K562 (cell line): Measurements from ENCODE around the gene GAD1. TPM values are rescaled to one million over a fixed set of nuclear protein-coding genes. Genes with fewer than 3 reads are reported as not detected.

Source experiments
- ATAC-seq: fragments of 200-7000 bp; cut with Tn5 transposase; 3 replicates; pipeline ENCODE4 v1.9.1; 2020; ENCODE audit warnings: moderate library complexity
- BruUV-seq: library from RNA; stranded (reverse); fragments of 400-500 nt; replicated peaks from 2 replicates; lab custom pipeline; 2021; lab: Mats Ljungman, UMichigan
- CTCF ChIA-PET: fragments of 300-600 bp; formaldehyde crosslinking; extraction: SDS; loops from one replicate; lab custom pipeline; 2021; ENCODE audit warnings: low intra/inter-chr PET ratio; lab: Yijun Ruan, JAX
- POLR2A ChIA-PET: fragments of 300-600, 350-650 bp; sonication (Branson Sonifier 250); formaldehyde crosslinking; extraction: SDS; loops from one replicate; lab custom pipeline; 2021; ENCODE audit warnings: antibody characterized with exemption, inconsistent platforms; lab: Yijun Ruan, JAX
- DNase-seq, 4 experiments: peaks; one replicate each; pipeline versions ENCODE4 v3.0.0 to v3.0.0-alpha.2; 2011 to 2018; ENCODE audit warnings: low spot score in 3 of 4, mixed read lengths in 3 of 4; ENCODE audit errors: extremely low read depth in 1 of 4
- FAIRE-seq: peaks from 2 replicates; lab custom pipeline; 2011; peaks lifted over from hg19 to GRCh38; lab: Jason Lieb, UNC
- H2AFZ ChIP-seq: 2 replicates; pipeline ENCODE4 v1.6.0; 2011; ENCODE audit warnings: low read depth, low read length, control low read depth, inconsistent platforms
- H3K27ac ChIP-seq: fragments of 200-600 bp; 3 replicates; pipeline ENCODE4 v1.8.0; 2011; ENCODE audit warnings: low read depth, mild to moderate bottlenecking, control low read depth, inconsistent platforms, low read length, moderate library complexity, mixed read lengths; ENCODE audit errors: extremely low read depth
- H3K27me3 ChIP-seq, 2 experiments: fragments of 300-600 bp in 1 of 2; 2 replicates in 1 of 2; 3 replicates in 1 of 2; pipeline versions ENCODE4 v1.6.0 to v1.8.0; 2011; ENCODE audit warnings: inconsistent platforms in 2 of 2, low read length in 2 of 2, mild to moderate bottlenecking in 1 of 2, mixed read lengths in 1 of 2, moderate library complexity in 1 of 2; ENCODE audit not compliant: control insufficient read depth in 2 of 2, insufficient read depth in 2 of 2
- H3K36me3 ChIP-seq: fragments of 300-600 bp; 3 replicates; pipeline ENCODE4 v1.8.0; 2011; ENCODE audit warnings: mild to moderate bottlenecking, low read length, inconsistent platforms; ENCODE audit not compliant: control insufficient read depth, insufficient read depth
- H3K4me1 ChIP-seq, 2 experiments: fragments of 200-600 bp in 1 of 2; replicated peaks in 1 of 2; 2 replicates in 1 of 2; 3 replicates in 1 of 2; pipeline versions ENCODE4 v1.5.1 to v1.8.0; 2011; ENCODE audit warnings: inconsistent platforms in 2 of 2, low read length in 2 of 2, mild to moderate bottlenecking in 1 of 2, mixed read lengths in 1 of 2, moderate library complexity in 1 of 2; ENCODE audit not compliant: control insufficient read depth in 2 of 2, insufficient read depth in 2 of 2
- H3K4me2 ChIP-seq: 2 replicates; pipeline ENCODE4 v1.6.1; 2011; ENCODE audit warnings: low read length, control low read depth, inconsistent platforms, mixed read lengths; ENCODE audit not compliant: insufficient read depth
- H3K4me3 ChIP-seq: fragments of 200-600 bp; sonication (generic), shearing (Covaris generic); 2 replicates; pipeline ENCODE4 v1.5.1; 2016; ENCODE audit warnings: control low read depth, inconsistent platforms
- H3K79me2 ChIP-seq: fragments of 200-600 bp; 3 replicates; pipeline ENCODE4 v1.8.0; 2011; ENCODE audit warnings: low read length, inconsistent platforms; ENCODE audit not compliant: control insufficient read depth, insufficient read depth
- H3K9ac ChIP-seq, 2 experiments: 2 replicates each; pipeline versions ENCODE4 v1.6.0 to v1.6.1; 2011; ENCODE audit warnings: low read depth in 2 of 2, low read length in 2 of 2, control low read depth in 1 of 2, inconsistent platforms in 1 of 2, mild to moderate bottlenecking in 1 of 2, mixed read lengths in 1 of 2; ENCODE audit not compliant: insufficient read depth in 1 of 2
- H3K9me1 ChIP-seq: one replicate; pipeline ENCODE4 v1.6.0; 2011; ENCODE audit warnings: inconsistent platforms, mild to moderate bottlenecking, low read length, moderate library complexity; ENCODE audit not compliant: control insufficient read depth, insufficient read depth
- H3K9me3 ChIP-seq: replicated peaks from 2 replicates; pipeline ENCODE4 v1.5.1; 2011; ENCODE audit warnings: low read depth, low read length, inconsistent platforms; ENCODE audit not compliant: control insufficient read depth, insufficient read depth
- H4K20me1 ChIP-seq: replicated peaks from 2 replicates; pipeline ENCODE4 v1.6.1; 2011; ENCODE audit warnings: low read length, inconsistent platforms, mixed read lengths; ENCODE audit not compliant: control insufficient read depth, insufficient read depth
- CBFA2T2 ChIP-seq: fragments of 450-650 bp; conservative IDR thresholded peaks from 2 replicates; pipeline ENCODE4 v1.6.1; 2017; ENCODE audit warnings: mild to moderate bottlenecking
- CBX3 ChIP-seq, 2 experiments: IDR thresholded peaks; 1 replicate in 1 of 2; 2 replicates in 1 of 2; pipeline ENCODE4 v1.6.1; 2012; ENCODE audit warnings: inconsistent platforms in 2 of 2, low read length in 2 of 2, borderline replicate concordance in 1 of 2, control low read depth in 1 of 2
- CTBP1 ChIP-seq: fragments of 450-650 bp; IDR thresholded peaks from 2 replicates; pipeline ENCODE4 v1.6.1; 2016; ENCODE audit warnings: borderline replicate concordance
- ETV6 ChIP-seq, 3 experiments: fragments of 150-350 bp in 1 of 3; sonication (generic) in 1 of 3; formaldehyde crosslinking in 1 of 3; IDR thresholded peaks; 2 replicates each; pipeline versions ENCODE4 v1.6.1 to v1.8.0; 2014 to 2022; ENCODE audit warnings: borderline replicate concordance in 2 of 3, low read depth in 2 of 3, antibody characterized with exemption in 1 of 3, low read length in 1 of 3, mild to moderate bottlenecking in 1 of 3, missing genetic modification reagents in 1 of 3
- GABPA ChIP-seq: fragments of 200-800 bp; sonication (Bioruptor generic); conservative IDR thresholded peaks from 2 replicates; pipeline ENCODE4 v1.6.1; 2016; ENCODE audit warnings: low read depth, missing genetic modification characterization, missing compliant biosample characterization
- JUNB ChIP-seq: fragments of 450-650 bp; formaldehyde crosslinking; conservative IDR thresholded peaks from 2 replicates; pipeline ENCODE4 v1.4.0; 2020; ENCODE audit warnings: mild to moderate bottlenecking
- NR2C1 ChIP-seq, 2 experiments: fragments of 450-650 bp; IDR thresholded peaks; 2 replicates each; pipeline ENCODE4 v1.6.1; 2017; ENCODE audit warnings: mild to moderate bottlenecking in 2 of 2, antibody characterized with exemption in 1 of 2, inconsistent platforms in 1 of 2, missing compliant biosample characterization in 1 of 2, missing genetic modification characterization in 1 of 2
- POLR3A ChIP-seq: IDR thresholded peaks from 2 replicates; pipeline ENCODE4 v1.6.1; 2011; ENCODE audit warnings: borderline replicate concordance, mild to moderate bottlenecking, moderate library complexity; ENCODE audit not compliant: insufficient read length, insufficient read depth; ENCODE audit errors: extremely low read depth
- RAD21 ChIP-seq, 2 experiments: fragments of 250-450 bp in 1 of 2; fragments of 450-650 bp in 1 of 2; sonication (Bioruptor Pico) in 1 of 2; formaldehyde crosslinking in 1 of 2; IDR thresholded peaks in 1 of 2; conservative IDR thresholded peaks in 1 of 2; 2 replicates each; pipeline versions ENCODE4 v1.4.0 to v1.8.0; 2020 to 2022; ENCODE audit warnings: mild to moderate bottlenecking in 2 of 2, moderate library complexity in 1 of 2
- SAP30 ChIP-seq: fragments of 200-600 bp; sonication (generic); IDR thresholded peaks from 2 replicates; pipeline ENCODE4 v1.6.1; 2012; ENCODE audit warnings: borderline replicate concordance, low read depth, mild to moderate bottlenecking, moderate library complexity, low read length, control low read depth, inconsistent platforms; ENCODE audit not compliant: insufficient read depth, poor library complexity, severe bottlenecking
- WGBS: fragments of 100-300 bp; shearing (Covaris generic); methylation state at CpG from one replicate; pipeline ENCODE4 v1.1.6; 2016; ENCODE audit warnings: low coverage, mixed read lengths; ENCODE audit not compliant: insufficient coverage; ENCODE audit errors: missing lambda C conversion rate; 5-methylcytosine and 5-hydroxymethylcytosine counted together
- in situ Hi-C: fragments of 300-500 bp; cut with MboI; formaldehyde crosslinking; loops from 4 replicates; pipeline ENCODE4 v1.15.0; 2018; ENCODE audit warnings: inconsistent platforms, mixed read lengths
- intact Hi-C: fragments of 100-400 bp; cut with micrococcal nuclease; formaldehyde crosslinking; loops from 2 replicates; pipeline ENCODE4 v1.14.2; 2022
- polyA plus RNA-seq, 8 experiments: library from polyadenylated mRNA; depleted of rRNA in 4 of 8; stranded (reverse) in 5 of 8; unstranded in 3 of 8; fragments of >200 nt; fragmentation: Nextera tagmentation in 2 of 8; fragmentation: Illumina TruSeq in 1 of 8; extraction: Ambion mirVana in 2 of 8; extraction: Trizol in 1 of 8; gene quantifications; 2 replicates each; pipeline versions ENCODE4 v1.2.1 to v1.2.3, GENCODE V29; 2011 to 2014; ENCODE audit warnings: inconsistent platforms in 1 of 8, missing spikeins in 1 of 8
- total RNA-seq, 7 experiments: library from RNA; depleted of rRNA in 6 of 7; stranded (reverse); fragments of >200 nt in 6 of 7; fragmentation: Illumina TruSeq in 2 of 7; extraction: Trizol in 2 of 7; gene quantifications; 2 replicates each; pipeline versions ENCODE4 v1.2.1 to v1.2.3, GENCODE V29; 2011 to 2021; ENCODE audit warnings: low replicate concordance in 1 of 7
- TF ChIP-seq, protein P1 (sequence below): IDR thresholded peaks from 2 replicates; pipeline ENCODE4 v1.6.1; 2011; ENCODE audit warnings: borderline replicate concordance, low read depth, mild to moderate bottlenecking, moderate library complexity, low read length; ENCODE audit not compliant: insufficient read depth, poor library complexity, severe bottlenecking

Gene GAD1
- total and polyA plus RNA-seq, 9 of the 15 experiments (the other 6 are each of a cell fraction or from before 2014, with no cell fraction given) = 2.7 to 29.1 (median 15.7) TPM

DNA sequence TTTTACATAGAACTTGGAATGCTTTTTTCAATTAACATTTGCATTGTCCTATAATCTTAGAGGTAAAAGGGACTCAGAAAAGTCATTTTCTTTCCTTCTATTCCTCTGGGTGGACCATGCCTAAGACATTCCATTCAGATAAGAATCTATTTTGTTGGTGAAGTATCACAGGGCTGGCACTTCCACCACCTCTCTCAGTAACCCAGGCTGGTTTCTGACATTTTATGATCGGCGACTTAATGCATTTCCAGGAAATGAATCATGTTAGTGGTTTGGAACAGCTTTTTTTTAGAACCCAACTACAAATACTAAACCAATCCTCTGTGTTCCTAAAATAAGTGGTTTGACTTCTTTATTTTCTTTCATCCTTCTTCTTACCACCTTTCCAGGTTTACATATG is 27.0 kb downstream of the GAD1 start:
- no peaks in the 10 kb centered on the region for H3K79me2 ChIP-seq
- peaks cover 0 to 3% of the 10 kb centered on the region in 2 experiments; a peak in 1 of 5 replicates for H3K4me1 ChIP-seq
- no peak overlapping the region for H3K9ac ChIP-seq
- H2AFZ ChIP-seq = no peak overlapping the region
- no peak for ATAC-seq
- BruUV-seq = no TSS peak
- POLR2A ChIA-PET = interaction anchor here (1.9 to 2.2 kb wide), 2 partner anchors 11 to 18 kb away, joined by 8 to 9 read pairs; no protein-coding TSS in a partner anchor
- no peak overlapping the region for H3K4me2 ChIP-seq
- in situ Hi-C loops = no loop called here
- no peaks in the 10 kb centered on the region for H3K36me3 ChIP-seq
- no peak overlapping the region for H3K27ac ChIP-seq
- no peaks in the 10 kb centered on the region for H3K9me1 ChIP-seq
- WGBS = 42% methylated on average over 2 of the region's 2 CpGs
- H4K20me1 ChIP-seq = no peaks in the 10 kb centered on the region
- no peak overlapping the region for H3K4me3 ChIP-seq
- no peaks in the 10 kb centered on the region for H3K9me3 ChIP-seq
- H3K27me3 ChIP-seq = no peaks in the 10 kb centered on the region
- 0 out of 2 replicates have a peak, but pooled peaks have one; percentile 3 for TF ChIP-seq CBFA2T2
- no peak for TF ChIP-seq SAP30
- TF ChIP-seq, all 486 proteins: peak for 1
- intact Hi-C loops = no loop called here
- DNase-seq (no peak), FAIRE-seq (no peak)
- CTCF ChIA-PET = no interaction called here

DNA sequence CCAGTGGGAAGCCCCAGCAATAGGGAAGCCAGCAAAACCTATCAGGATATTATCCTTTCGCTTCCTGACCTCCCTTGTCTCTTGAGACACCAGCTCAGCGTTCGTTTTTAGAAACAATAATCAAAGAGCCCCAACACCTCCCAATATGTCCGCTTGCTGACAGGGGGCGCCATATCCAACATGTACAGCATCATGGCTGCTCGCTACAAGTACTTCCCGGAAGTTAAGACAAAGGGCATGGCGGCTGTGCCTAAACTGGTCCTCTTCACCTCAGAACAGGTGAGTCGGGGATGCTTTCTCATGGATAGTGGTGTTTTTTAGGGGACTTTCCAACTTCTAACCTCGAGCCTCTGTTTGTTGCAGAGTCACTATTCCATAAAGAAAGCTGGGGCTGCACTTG is 28.7 kb downstream of the GAD1 start:
- DNase-seq = peak; percentile 41 to 76 (median 48)
- no peak overlapping the region for H3K4me3 ChIP-seq
- H3K27ac ChIP-seq = no peak overlapping the region
- POLR2A ChIA-PET = interaction anchor here (0.6 to 1.1 kb wide), 2 partner anchors 10 to 24 kb away, joined by 3 read pairs; no protein-coding TSS in a partner anchor
- no peaks in the 10 kb centered on the region for H3K27me3 ChIP-seq
- H3K79me2 ChIP-seq = no peaks in the 10 kb centered on the region
- WGBS = 33% methylated on average over 10 of the region's 10 CpGs
- H4K20me1 ChIP-seq = no peaks in the 10 kb centered on the region
- peak; percentile 91 for ATAC-seq
- H3K9ac ChIP-seq = no peak overlapping the region
- H3K36me3 ChIP-seq = no peaks in the 10 kb centered on the region
- no TSS peak for BruUV-seq
- peak overlapping the region; percentile 89 for H2AFZ ChIP-seq
- CTCF ChIA-PET = no interaction called here
- H3K9me1 ChIP-seq = no peaks in the 10 kb centered on the region
- H3K4me2 ChIP-seq = peak overlapping the region; percentile 28; the same call in 1 of the 2 replicates
- intact Hi-C loops (no loop called here), in situ Hi-C loops (no loop called here)
- H3K9me3 ChIP-seq = no peaks in the 10 kb centered on the region
- peak; percentile 51 for FAIRE-seq
- H3K4me1 ChIP-seq = peaks cover 0 to 3% of the 10 kb centered on the region in 2 experiments; a peak in 1 of 5 replicates
- TF ChIP-seq CBX3 (IDR thresholded peaks at IDR 0.05; ENCODE audit: borderline replicate concordance in 1 of 2, low read length in 2 of 2) (peak in 1 of 2 experiments; percentile 83; a peak in 2 of 3 replicates), ETV6 (IDR thresholded peaks at IDR 0.05; ENCODE audit: borderline replicate concordance in 1 of 2, low read depth in 2 of 2, low read length in 1 of 2) (peak in 1 of 2 experiments; percentile 64; a peak in 2 of 4 replicates), ETV6 (CRISPR knock-in tag; IDR thresholded peaks at IDR 0.05; ENCODE audit: borderline replicate concordance) (no peak), GABPA (tag) (0 out of 2 replicates have a peak, but pooled peaks have one; percentile 26), CTBP1 (peak; percentile 27; the same call in 1 of the 2 replicates), POLR3A (no peak), NR2C1 (IDR thresholded peaks at IDR 0.05) (peak; percentile 16; the same call in 1 of the 2 replicates), NR2C1 (tag; IDR thresholded peaks at IDR 0.05) (no peak), JUNB (CRISPR knock-in tag) (no peak), RAD21 (CRISPR knock-in tag; conservative IDR thresholded peaks at IDR 0.05 in 1 of 2, IDR thresholded peaks at IDR 0.05 in 1 of 2) (peak in 1 of 2 experiments; percentile 45; a peak in 2 of 4 replicates)
- TF ChIP-seq, protein P1, sequence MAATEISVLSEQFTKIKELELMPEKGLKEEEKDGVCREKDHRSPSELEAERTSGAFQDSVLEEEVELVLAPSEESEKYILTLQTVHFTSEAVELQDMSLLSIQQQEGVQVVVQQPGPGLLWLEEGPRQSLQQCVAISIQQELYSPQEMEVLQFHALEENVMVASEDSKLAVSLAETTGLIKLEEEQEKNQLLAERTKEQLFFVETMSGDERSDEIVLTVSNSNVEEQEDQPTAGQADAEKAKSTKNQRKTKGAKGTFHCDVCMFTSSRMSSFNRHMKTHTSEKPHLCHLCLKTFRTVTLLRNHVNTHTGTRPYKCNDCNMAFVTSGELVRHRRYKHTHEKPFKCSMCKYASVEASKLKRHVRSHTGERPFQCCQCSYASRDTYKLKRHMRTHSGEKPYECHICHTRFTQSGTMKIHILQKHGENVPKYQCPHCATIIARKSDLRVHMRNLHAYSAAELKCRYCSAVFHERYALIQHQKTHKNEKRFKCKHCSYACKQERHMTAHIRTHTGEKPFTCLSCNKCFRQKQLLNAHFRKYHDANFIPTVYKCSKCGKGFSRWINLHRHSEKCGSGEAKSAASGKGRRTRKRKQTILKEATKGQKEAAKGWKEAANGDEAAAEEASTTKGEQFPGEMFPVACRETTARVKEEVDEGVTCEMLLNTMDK = peak; percentile 80
